Lung (tissue), 12 donors: Measurements from ENCODE around the gene TMF1. TPM values are rescaled to one million over a fixed set of nuclear protein-coding genes. Genes with fewer than 3 reads are reported as not detected.
A peak's percentile ranks its signal among the peaks of the same experiment; 100 is the strongest.

Source experiments
- ATAC-seq: fragments of 200-7000 bp; cut with Tn5 transposase; one replicate; pipeline ENCODE4 v1.9.1; 2020; ENCODE audit warnings: moderate number of reproducible peaks; ENCODE audit not compliant: insufficient read depth, low FRiP score
- DNase-seq, 3 donors: peaks; one replicate each; pipeline ENCODE4 v3.0.0-alpha.2; 2013 to 2017
- H3K27ac ChIP-seq, 2 donors: one replicate each; pipeline ENCODE4 v1.5.1; 2013; ENCODE audit warnings: mild to moderate bottlenecking in 2 of 2, moderate library complexity in 2 of 2, control low read depth in 1 of 2, inconsistent platforms in 1 of 2, low read depth in 1 of 2, low read length in 1 of 2
- H3K27me3 ChIP-seq, 3 donors: one replicate each; pipeline ENCODE4 v1.5.1; 2013; ENCODE audit warnings: low read length in 2 of 3; ENCODE audit not compliant: control insufficient read depth in 3 of 3, insufficient read depth in 3 of 3
- H3K36me3 ChIP-seq, 4 donors: one replicate each; pipeline ENCODE4 v1.5.1; 2013; ENCODE audit warnings: low read length in 4 of 4, mild to moderate bottlenecking in 1 of 4, moderate library complexity in 1 of 4; ENCODE audit not compliant: control insufficient read depth in 4 of 4, insufficient read depth in 4 of 4
- H3K4me1 ChIP-seq, 5 donors: one replicate each; pipeline ENCODE4 v1.5.1; 2013; ENCODE audit warnings: low read length in 5 of 5, mild to moderate bottlenecking in 2 of 5, moderate library complexity in 1 of 5; ENCODE audit not compliant: control insufficient read depth in 5 of 5, insufficient read depth in 5 of 5
- H3K4me3 ChIP-seq: one replicate; pipeline ENCODE4 v1.5.1; 2013; ENCODE audit warnings: mild to moderate bottlenecking, control low read depth, moderate library complexity
- H3K9ac ChIP-seq, 2 donors: one replicate each; pipeline ENCODE4 v1.5.1; 2013; ENCODE audit warnings: low read length in 2 of 2, control low read depth in 1 of 2; ENCODE audit not compliant: insufficient read depth in 1 of 2
- H3K9me3 ChIP-seq, 4 donors: one replicate each; pipeline ENCODE4 v1.5.1; 2013; ENCODE audit warnings: low read length in 3 of 4, mild to moderate bottlenecking in 1 of 4, moderate library complexity in 1 of 4; ENCODE audit not compliant: control insufficient read depth in 4 of 4, insufficient read depth in 3 of 4
- CTCF ChIP-seq: IDR thresholded peaks from 2 replicates; pipeline ENCODE4 v1.5.1; 2012; ENCODE audit warnings: mild to moderate bottlenecking; ENCODE audit errors: control extremely low read depth, extremely low read depth
- WGBS, 2 donors: extraction: QIAGEN DNeasy Blood & Tissue Kit; methylation state at CpG; one replicate each; pipeline ENCODE4 v1.1.7; 2013; 5-methylcytosine and 5-hydroxymethylcytosine counted together
- polyA plus RNA-seq, 2 donors: library from polyadenylated mRNA; stranded (reverse); fragments of 200-250 nt; gene quantifications; one replicate each; pipeline ENCODE4 v1.2.1, GENCODE V29; 2013
- total RNA-seq, 2 donors: library from RNA; depleted of rRNA in 1 of 2; stranded (reverse); fragments of >200 nt in 1 of 2; gene quantifications; one replicate each; pipeline ENCODE4 v1.2.1, GENCODE V29; 2014 to 2021
- donor health status: control.
- donor health status: control.
- donor health status: Bipolar disorder and iron deficiency.
- donor health status: healthy.
- donor health status: DM: yes; HTN: yes; CAD: no.

TMF1 gene
- total and polyA plus RNA-seq, 4 donors: 9.6 to 84.3 (median 26.1) TPM

- DNase-seq (peak; percentile 33 to 50 (median 49)), ATAC-seq (peak; percentile 22)
Measured at GRCh38 chr3:69082805-69083204, 30.7 kb upstream of the TMF1 start.

GRCh38 chr3:69082361-69082760, 30.2 kb upstream of the TMF1 start:
- H3K9ac ChIP-seq: peak overlapping the region in 1 of 2 donors; percentile 13
- H3K27me3 ChIP-seq: no peaks in the 10 kb centered on the region
- no peaks in the 10 kb centered on the region for H3K9me3 ChIP-seq
- peaks cover 6 to 54% (median 18%) of the 10 kb centered on the region in 5 donors for H3K4me1 ChIP-seq
- 50 to 64% methylated on average over 2 of the region's 2 CpGs for WGBS, 2 donors
- DNase-seq (no peak), ATAC-seq (no peak)
- H3K36me3 ChIP-seq: peaks cover 0 to 1% (median 0%) of the 10 kb centered on the region in 4 donors
- H3K27ac ChIP-seq: peak overlapping the region in 1 of 2 donors; percentile 28
- no peak overlapping the region for H3K4me3 ChIP-seq
- TF ChIP-seq CTCF: no peak

More at GRCh38 chr3:69082805-69083204, 30.7 kb upstream of the TMF1 start:
- peak overlapping the region in 1 of 2 donors; percentile 13 for H3K9ac ChIP-seq
- H3K4me1 ChIP-seq: peaks cover 6 to 56% (median 18%) of the 10 kb centered on the region in 5 donors
- H3K27me3 ChIP-seq: no peaks in the 10 kb centered on the region
- H3K9me3 ChIP-seq: no peaks in the 10 kb centered on the region
- no peak for TF ChIP-seq CTCF
- peaks cover 0 to 1% (median 0%) of the 10 kb centered on the region in 4 donors for H3K36me3 ChIP-seq
- peak overlapping the region; percentile 17 to 64 for H3K27ac ChIP-seq
- no peak overlapping the region for H3K4me3 ChIP-seq

- Histone ChIP-seq H3K27me3 (no peaks in the 10 kb centered on the region), H3K27ac (peak overlapping the region in 1 of 2 donors; percentile 67), H3K36me3 (peaks cover 0 to 1% (median 0%) of the 10 kb centered on the region in 4 donors), H3K4me1 (peaks cover 6 to 47% (median 14%) of the 10 kb centered on the region in 5 donors), H3K9me3 (no peaks in the 10 kb centered on the region), H3K4me3 (no peak overlapping the region), H3K9ac (no peak overlapping the region)
- DNase-seq (no peak), ATAC-seq (no peak)
- no peak for TF ChIP-seq CTCF
- WGBS, 2 donors: 73 to 83% methylated on average over 5 of the region's 5 CpGs
Measured at GRCh38 chr3:69081583-69082262, 29.6 kb upstream of the TMF1 start.
